Activated naive CD8-positive, alpha-beta T cell treated with anti-CD3 and anti-CD28 coated beads, Interleukin-2, amount 50 U/mL, for 16 hours (primary cell): ENCODE results near the gene AMDHD1.

ENCODE experiments used
- DNase-seq: peaks from one replicate; pipeline ENCODE4 v3.0.0-alpha.2; 2020; ENCODE audit warnings: low read depth, low spot score

Gene AMDHD1

GRCh38 chr12:95943330-95943842, at the start of gene AMDHD1:
Gene AMDHD1 (plus strand): TSS chr12:95943331. CDS start chr12:95943399, 68 bp downstream.
- peak; percentile 7 for DNase-seq

- DNase-seq = no peak
Measured at GRCh38 chr12:95896846-95897245, 46.3 kb upstream of the AMDHD1 start.

- DNase-seq = no peak
Measured at GRCh38 chr12:95898081-95898480, 45.0 kb upstream of the AMDHD1 start.

GRCh38 chr12:95908573-95908972, 34.6 kb upstream of the AMDHD1 start:
- no peak for DNase-seq

GRCh38 chr12:95909871-95910270, 33.3 kb upstream of the AMDHD1 start:
- no peak for DNase-seq

- no peak for DNase-seq
Measured at GRCh38 chr12:95918194-95918993, 24.7 kb upstream of the AMDHD1 start.

GRCh38 chr12:95919110-95919509, 24.0 kb upstream of the AMDHD1 start:
- DNase-seq = no peak

GRCh38 chr12:95922231-95922630, 20.9 kb upstream of the AMDHD1 start:
- no peak for DNase-seq

GRCh38 chr12:95940514-95940913, 2.6 kb upstream of the AMDHD1 start:
- no peak for DNase-seq

- no peak for DNase-seq
Measured at GRCh38 chr12:95942101-95942523, 1.0 kb upstream of the AMDHD1 start.

- DNase-seq = peak; percentile 72
Measured at GRCh38 chr12:95942524-95943329, 404 bp upstream of the AMDHD1 start, which contains the start of gene CCDC38. Gene CCDC38 (minus strand): TSS chr12:95942614. CDS start chr12:95936509, 6,105 bp downstream.

GRCh38 chr12:95944108-95944704, 1.1 kb downstream of the AMDHD1 start:
- DNase-seq = no peak

- DNase-seq = no peak
Measured at GRCh38 chr12:95949477-95950206, 6.5 kb downstream of the AMDHD1 start.

- DNase-seq = no peak
Measured at GRCh38 chr12:95951515-95951914, 8.4 kb downstream of the AMDHD1 start.

- DNase-seq = no peak
Measured at GRCh38 chr12:95953000-95953399, 9.9 kb downstream of the AMDHD1 start.

GRCh38 chr12:95955549-95956159, 12.5 kb downstream of the AMDHD1 start:
- DNase-seq = no peak

GRCh38 chr12:95956557-95957145, 13.5 kb downstream of the AMDHD1 start:
- no peak for DNase-seq

- no peak for DNase-seq
Measured at GRCh38 chr12:95959107-95959506, 16.0 kb downstream of the AMDHD1 start.

- no peak for DNase-seq
Measured at GRCh38 chr12:95960241-95960640, 17.1 kb downstream of the AMDHD1 start.

- DNase-seq = no peak
Measured at GRCh38 chr12:95962222-95962621, 19.1 kb downstream of the AMDHD1 start.
